NCI-H1092 treated with DMSO at 0.1 percent for 48 hours (cell line): ENCODE measurements around the gene TOP2B.

Source experiments
- DNase-seq: peaks from one replicate; lab custom pipeline; 2025; lab: John Stamatoyannopoulos, UW

Gene TOP2B

GRCh38 chr3:25619382-25619781, 45.3 kb downstream of the TOP2B start:
- no peak for DNase-seq

DNA sequence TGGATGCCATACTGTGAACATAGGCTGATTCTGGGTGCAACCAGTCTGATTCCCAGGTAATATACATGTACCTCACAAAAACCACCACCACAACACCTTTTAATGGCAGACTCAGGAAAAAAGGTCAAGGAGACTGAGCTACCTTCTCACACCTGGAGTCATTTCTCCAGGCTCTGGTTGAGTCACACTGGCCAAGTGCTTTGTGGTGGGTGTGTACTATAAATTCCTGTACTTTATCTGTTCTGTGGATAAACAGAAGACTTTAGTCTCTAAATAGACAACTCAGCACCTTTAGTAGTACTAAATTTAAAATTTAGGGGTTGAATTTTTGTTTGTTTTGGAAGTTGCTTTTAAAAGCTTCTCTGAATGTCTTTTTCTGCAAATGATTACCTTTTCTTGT, 46.7 kb downstream of the TOP2B start:
- DNase-seq, result no peak

DNA sequence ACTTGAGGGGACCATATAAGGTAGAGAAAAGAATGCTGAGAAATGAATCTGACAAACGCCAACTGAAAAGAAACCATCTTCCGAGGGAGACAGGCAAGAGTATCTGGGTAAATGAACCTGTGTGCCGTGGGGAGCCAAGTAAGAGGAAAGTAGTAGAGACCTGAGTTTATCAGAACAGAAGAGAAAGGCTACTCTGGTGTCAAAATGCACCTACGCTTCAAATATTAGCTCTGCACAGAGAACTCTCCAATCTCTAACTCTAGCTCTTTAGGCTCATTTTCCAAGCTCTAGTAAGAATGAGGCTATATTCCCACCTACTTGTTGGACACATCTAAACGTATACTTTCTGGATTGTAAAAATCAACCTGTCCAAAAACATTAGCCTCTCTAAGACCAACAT, 53.5 kb downstream of the TOP2B start:
- DNase-seq, result no peak

GRCh38 chr3:25610779-25611178, 53.9 kb downstream of the TOP2B start:
- no peak for DNase-seq

GRCh38 chr3:25610167-25610566, 54.5 kb downstream of the TOP2B start:
- DNase-seq, result no peak

DNA sequence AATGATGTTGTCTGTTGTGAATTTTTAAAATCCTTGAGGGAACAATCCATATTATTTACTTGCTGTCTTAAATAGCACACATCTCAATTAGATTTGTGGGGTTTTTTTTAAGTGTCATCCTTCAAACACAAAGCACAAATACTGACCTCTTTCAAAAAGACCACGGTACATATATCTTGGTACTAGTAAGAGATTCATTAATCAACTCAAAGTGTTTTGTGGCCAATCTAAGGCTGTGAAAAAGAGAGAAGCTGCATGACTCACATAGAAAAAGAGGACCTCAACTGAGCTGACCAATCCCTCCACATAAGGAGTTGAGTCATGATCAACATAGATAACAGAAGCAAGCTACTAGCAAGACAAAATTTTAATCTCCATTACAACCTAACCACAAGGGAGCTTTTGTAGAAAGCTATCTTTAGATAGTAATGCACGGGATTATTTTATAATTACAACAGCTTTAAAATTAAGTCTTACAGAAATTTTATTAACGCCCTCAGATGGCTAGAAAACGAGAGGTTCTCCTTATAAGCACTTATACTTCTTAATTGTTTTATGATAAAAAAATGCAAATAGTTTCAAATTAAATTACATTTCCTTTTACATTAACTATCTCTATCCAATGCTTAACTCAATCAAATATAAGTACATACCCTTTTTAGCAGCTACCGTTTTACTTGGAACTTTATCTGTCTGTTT, 60.5 kb downstream of the TOP2B start:
- no peak for DNase-seq

DNA sequence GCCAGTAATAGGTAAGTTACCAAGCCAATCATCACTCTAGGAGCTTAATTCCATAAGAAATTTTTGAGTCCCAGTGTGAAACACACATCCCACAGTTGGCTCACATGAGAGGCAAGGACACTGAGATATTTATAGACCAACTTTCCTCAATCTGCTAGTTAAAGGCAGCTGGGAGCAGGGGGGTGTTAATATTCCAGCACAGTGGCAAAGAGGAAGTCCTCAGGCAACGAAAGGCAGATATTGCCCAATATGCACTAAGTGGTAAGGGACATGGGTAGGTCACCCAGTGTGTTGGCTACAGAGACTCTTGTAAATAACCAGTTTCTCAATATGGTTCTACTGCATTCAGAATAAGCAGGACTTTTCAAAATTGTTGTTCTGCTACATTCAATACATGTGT, 61.0 kb downstream of the TOP2B start:
- DNase-seq, result no peak

DNA sequence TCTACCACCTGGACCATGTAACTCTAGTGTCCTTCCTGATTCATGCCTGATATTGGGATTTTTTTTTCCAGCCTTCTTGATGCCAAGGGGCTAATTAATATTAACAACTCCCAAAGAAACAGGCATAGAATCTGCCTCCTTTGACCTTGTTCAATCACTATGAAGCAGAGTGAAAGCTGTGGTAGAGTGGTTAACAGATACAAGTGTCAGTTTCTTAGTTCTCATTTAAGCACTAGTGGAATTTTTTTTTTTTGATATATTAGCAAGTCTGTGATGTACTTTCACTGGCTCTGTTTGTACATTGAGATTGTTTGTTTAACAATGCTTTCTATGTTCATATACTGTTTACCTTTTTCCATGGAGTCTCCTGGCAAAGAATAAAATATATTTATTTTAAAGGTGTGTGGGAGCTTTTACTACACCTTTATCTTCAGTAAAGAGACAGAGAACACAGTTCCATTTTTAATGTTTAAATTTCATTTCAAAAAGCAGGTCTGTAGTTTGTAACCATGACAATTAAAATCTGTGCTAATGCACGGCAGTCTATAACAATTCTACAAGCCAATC, 67.1 kb downstream of the TOP2B start:
- no peak for DNase-seq

- DNase-seq, result peak; percentile 1
Measured at GRCh38 chr3:25594007-25594502, 70.7 kb downstream of the TOP2B start.

- no peak for DNase-seq
Measured at GRCh38 chr3:25593001-25593400, 71.7 kb downstream of the TOP2B start.

DNA sequence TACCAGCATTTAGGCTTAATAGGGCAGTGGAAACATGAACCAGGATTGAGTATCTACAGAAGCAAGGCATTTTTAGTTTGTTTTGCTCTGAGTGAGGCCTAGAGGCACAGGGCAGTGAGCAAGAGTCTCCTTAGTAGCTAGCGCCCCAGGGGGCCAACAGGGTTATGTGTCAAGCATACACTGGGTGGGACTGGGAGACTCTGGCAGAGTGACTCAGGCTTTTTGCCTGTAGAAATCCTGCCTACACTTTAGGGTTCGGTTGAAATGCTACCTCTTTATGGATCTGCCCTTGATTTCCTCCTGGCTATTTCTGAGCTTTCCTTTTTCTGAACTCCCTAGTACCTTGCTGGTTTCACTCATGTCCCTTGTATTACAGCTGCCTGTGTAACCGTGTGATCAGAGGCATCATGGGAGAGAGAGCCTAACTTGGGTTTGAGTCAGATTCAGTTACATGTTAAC, 72.2 kb downstream of the TOP2B start:
- no peak for DNase-seq

- no peak for DNase-seq
Measured at GRCh38 chr3:25589783-25590258, 74.9 kb downstream of the TOP2B start.

GRCh38 chr3:25589104-25589782, 75.5 kb downstream of the TOP2B start:
- DNase-seq, result no peak

DNA sequence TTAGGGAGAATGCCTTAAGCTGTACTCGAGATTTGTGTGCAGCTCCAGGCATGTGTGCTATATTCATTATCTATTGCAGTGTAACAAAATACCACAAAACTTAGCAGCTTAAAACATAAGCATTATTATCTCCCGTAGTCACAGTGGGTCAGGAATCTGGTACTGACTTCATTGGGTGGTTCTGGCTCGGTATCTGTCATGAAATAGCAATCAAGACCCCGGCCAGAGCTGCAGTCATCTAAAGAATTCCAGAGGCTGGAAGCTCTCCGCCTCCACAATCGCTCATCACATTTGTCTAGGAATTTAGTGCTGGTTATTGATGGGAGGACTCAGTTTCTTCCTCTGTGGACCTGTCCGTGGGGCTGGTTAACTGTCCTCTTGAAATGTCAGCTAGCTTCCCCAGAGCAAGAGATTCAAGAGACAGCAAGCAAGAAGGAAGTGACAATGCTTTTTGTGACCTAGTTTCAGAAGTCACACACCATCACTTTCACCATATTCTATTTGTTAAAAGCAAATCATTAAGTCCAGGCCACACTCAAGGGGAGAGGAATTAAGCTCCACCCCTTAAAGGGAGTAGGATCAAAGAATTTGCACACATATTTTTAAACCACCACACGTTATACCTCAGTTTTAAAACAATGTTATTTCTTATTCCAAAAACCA, 76.1 kb downstream of the TOP2B start:
- no peak for DNase-seq

GRCh38 chr3:25587975-25588374, 76.7 kb downstream of the TOP2B start:
- DNase-seq, result no peak

DNA sequence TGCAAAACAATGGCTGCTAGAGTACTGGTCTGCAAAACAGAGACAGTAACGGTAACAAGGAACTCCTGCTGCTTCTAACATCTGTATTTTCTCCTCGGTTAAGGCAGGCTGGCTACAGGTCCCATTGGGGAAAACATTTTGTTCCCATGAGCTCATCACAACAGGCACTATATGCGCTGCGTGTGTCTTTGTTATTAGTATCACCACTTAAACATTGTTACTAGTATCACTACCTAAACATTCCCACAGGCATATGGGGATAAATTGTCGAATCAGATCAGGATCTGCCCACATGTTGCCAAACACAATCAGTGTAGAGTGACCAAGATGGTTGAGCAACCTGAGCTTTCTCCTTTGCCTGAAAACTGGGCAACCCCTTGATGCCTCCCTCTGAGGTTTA, 77.2 kb downstream of the TOP2B start:
- DNase-seq, result no peak

DNA sequence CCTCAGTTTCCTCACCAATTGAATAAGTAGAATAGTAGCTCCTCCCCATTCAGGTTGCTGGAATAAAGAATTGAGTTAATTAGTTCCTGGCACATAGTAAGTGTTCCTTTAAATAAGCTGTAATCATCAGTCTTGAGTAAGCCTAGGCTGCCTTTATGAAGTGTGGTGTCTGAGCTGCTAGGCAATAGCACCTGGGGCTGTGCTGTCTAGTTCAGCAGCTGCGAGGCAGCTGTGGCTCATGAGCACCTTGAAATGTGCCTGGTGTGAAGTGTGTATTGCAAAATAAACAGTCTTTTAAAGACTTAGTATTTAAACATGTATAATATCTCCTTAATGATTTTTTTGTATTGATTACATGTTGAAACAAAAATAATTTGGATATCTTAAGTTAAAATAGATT, 77.6 kb downstream of the TOP2B start:
- no peak for DNase-seq

GRCh38 chr3:25586553-25586952, 78.2 kb downstream of the TOP2B start:
- no peak for DNase-seq

- DNase-seq, result no peak
Measured at GRCh38 chr3:25586167-25586505, 78.6 kb downstream of the TOP2B start.

GRCh38 chr3:25585361-25586166, 79.1 kb downstream of the TOP2B start:
- DNase-seq, result no peak

- no peak for DNase-seq
Measured at GRCh38 chr3:25584011-25584789, 80.5 kb downstream of the TOP2B start.
